Epithelial cell of esophagus (primary cell): ENCODE measurements around the gene EFCAB6.

Experiments used
- DNase-seq: peaks from one replicate; pipeline ENCODE4 v3.0.0; 2010; ENCODE audit warnings: low read depth
- H3K4me3 ChIP-seq: 2 replicates; pipeline ENCODE4 v1.5.1; 2011; ENCODE audit warnings: mild to moderate bottlenecking, low read length, control low read depth
- TF ChIP-seq, protein P1 (sequence below): IDR thresholded peaks from 2 replicates; pipeline ENCODE4 v1.5.1; 2011; ENCODE audit warnings: low read depth, mild to moderate bottlenecking, low read length, control low read depth, inconsistent platforms; ENCODE audit not compliant: insufficient read depth; ENCODE audit errors: missing control alignments

Gene EFCAB6

GRCh38 chr22:43847376-43848289 is 35.5 kb upstream of the EFCAB6 start:
- H3K4me3 ChIP-seq = no peak overlapping the region
- TF ChIP-seq, protein P1, sequence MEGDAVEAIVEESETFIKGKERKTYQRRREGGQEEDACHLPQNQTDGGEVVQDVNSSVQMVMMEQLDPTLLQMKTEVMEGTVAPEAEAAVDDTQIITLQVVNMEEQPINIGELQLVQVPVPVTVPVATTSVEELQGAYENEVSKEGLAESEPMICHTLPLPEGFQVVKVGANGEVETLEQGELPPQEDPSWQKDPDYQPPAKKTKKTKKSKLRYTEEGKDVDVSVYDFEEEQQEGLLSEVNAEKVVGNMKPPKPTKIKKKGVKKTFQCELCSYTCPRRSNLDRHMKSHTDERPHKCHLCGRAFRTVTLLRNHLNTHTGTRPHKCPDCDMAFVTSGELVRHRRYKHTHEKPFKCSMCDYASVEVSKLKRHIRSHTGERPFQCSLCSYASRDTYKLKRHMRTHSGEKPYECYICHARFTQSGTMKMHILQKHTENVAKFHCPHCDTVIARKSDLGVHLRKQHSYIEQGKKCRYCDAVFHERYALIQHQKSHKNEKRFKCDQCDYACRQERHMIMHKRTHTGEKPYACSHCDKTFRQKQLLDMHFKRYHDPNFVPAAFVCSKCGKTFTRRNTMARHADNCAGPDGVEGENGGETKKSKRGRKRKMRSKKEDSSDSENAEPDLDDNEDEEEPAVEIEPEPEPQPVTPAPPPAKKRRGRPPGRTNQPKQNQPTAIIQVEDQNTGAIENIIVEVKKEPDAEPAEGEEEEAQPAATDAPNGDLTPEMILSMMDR = no peak
- no peak for DNase-seq

DNA sequence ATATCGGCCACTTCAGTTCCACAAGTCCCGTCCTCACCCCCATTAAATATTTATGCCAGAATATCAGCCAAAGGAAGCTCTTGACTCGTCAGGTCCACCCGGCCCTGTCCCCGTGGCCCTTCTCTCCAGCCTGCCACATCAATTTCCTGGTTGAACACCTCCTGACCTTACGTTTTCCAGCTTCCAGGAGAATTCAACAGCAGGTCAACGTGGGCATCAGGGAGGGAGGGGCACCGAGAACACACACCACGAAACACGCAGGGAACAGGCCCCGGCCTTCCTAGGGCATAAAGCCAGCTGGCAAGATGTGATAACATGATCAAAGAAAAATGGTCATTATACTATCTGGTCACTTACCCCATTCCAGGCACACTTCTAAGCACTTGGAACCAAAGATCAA is 34.9 kb upstream of the EFCAB6 start:
- DNase-seq = no peak
- no peak overlapping the region for H3K4me3 ChIP-seq

GRCh38 chr22:43845981-43846380 is 33.9 kb upstream of the EFCAB6 start:
- no peak for DNase-seq
- TF ChIP-seq, protein P1 = no peak

More for the DNA sequence above, 34.9 kb upstream of the EFCAB6 start:
- TF ChIP-seq, protein P1 = no peak

DNA sequence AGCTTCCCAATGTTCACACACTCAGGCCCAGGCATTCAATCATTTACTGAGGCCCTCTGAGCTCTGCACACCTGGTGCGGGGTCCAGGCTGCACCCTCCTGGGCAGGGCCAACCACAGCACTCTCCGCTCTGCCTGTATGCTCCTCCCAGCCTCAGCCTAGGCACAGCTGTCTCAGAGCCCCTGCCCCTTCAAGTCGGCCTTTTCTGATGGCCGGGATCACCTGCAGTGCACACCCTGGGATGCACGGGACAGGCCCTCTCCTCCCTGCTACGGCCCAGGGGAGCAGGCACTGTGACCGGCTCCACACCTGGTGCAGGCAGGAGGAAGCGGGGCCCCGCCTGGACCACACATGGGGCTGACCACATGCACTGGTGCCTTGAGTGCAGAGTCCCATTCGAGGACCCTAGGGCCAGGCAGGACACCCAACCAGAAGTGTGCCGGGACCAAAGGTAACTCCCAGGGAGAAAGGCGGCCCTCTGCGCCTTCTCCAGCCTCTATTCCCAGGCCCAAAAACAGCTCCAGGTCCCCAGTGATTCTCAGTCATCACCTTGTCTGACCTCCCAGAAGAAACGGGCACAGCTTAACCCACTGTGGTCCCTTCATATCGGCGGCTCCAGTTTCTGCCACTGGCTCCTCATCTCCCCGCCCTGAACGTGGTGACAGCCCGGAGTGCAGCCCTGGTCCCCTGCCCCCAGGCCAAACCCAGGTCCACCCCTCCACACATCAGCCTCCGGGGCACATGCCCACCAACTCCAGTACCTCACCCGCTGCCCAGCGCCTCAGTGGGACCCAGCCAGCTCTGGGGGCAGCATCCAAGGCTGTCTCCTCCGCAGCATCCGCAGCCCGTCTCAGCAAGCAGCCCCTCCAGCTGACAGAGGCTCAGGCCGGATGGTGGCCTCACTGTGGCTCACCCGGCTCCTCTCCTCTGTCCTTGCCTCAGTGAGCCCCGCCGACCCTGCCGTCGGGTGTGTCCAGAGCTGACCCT is 32.7 kb upstream of the EFCAB6 start:
- no peak overlapping the region for H3K4me3 ChIP-seq
- DNase-seq = no peak
- TF ChIP-seq, protein P1 = no peak

More at GRCh38 chr22:43845981-43846380, 33.9 kb upstream of the EFCAB6 start:
- no peak overlapping the region for H3K4me3 ChIP-seq

DNA sequence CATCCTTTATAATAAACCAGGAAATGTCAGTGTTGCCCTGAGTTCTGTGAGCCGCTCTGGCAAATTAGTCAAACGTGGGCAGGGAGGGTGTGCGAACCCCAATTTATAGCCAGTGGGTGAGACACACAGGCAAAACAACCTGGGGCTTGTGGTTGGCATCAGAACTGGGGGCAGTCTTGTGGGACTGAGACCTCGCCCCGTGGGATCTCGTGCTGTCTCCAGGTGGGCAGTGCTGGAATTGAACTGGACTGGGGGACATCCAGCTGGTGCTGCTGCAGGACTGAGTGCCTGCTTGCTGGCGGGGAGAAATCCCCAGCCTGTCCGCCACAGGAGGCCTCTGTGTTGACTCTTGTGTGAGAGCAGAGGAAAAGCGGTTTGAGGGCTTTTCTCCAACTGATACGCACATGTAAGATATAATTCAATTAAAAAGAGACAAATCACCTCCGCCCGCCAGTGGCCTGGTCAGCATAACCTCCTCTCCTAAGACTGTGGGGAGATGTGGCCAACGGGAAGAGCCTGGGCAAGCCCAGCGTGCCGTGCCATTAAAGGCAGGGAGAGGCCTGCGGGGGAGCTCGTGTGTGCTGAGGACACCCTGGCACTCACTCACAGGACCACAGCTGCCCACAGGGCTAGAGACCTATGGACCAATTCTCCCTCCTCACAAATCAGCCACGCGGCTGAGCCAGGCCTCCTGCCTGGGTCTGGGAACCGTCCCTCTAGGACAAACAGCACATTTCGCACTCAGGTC is 31.9 kb upstream of the EFCAB6 start:
- DNase-seq = no peak
- no peak overlapping the region for H3K4me3 ChIP-seq
- TF ChIP-seq, protein P1 = no peak

DNA sequence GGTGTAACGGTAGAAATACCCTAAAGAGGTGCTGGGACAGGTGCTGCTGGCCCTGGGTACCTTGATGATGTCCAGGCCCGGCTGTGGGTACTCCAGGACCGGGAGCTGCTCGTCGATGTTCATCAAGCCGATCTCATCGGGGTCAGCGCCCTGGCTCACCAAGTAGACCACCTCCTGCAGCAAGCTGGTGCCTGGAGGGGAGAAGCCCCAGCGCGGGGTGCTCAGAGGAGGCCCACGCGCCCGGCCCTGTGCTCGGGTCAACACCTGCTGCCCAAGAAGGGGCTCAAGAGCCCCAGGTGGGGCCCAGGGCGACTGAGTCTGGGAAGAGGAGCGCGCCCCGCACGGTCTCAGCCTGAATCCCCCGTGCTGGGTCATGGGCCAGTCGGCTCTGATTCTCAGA is 29.6 kb upstream of the EFCAB6 start:
- H3K4me3 ChIP-seq = no peak overlapping the region
- TF ChIP-seq, protein P1 = no peak
- no peak for DNase-seq
